IPS DF 19.7 (cell line): ENCODE data around the gene DGKQ.

Experiments used
- DNase-seq: peaks from one replicate; pipeline ENCODE4 v3.0.0-alpha.2; 2013; ENCODE audit warnings: low read depth, low spot score

DGKQ gene, protein sequence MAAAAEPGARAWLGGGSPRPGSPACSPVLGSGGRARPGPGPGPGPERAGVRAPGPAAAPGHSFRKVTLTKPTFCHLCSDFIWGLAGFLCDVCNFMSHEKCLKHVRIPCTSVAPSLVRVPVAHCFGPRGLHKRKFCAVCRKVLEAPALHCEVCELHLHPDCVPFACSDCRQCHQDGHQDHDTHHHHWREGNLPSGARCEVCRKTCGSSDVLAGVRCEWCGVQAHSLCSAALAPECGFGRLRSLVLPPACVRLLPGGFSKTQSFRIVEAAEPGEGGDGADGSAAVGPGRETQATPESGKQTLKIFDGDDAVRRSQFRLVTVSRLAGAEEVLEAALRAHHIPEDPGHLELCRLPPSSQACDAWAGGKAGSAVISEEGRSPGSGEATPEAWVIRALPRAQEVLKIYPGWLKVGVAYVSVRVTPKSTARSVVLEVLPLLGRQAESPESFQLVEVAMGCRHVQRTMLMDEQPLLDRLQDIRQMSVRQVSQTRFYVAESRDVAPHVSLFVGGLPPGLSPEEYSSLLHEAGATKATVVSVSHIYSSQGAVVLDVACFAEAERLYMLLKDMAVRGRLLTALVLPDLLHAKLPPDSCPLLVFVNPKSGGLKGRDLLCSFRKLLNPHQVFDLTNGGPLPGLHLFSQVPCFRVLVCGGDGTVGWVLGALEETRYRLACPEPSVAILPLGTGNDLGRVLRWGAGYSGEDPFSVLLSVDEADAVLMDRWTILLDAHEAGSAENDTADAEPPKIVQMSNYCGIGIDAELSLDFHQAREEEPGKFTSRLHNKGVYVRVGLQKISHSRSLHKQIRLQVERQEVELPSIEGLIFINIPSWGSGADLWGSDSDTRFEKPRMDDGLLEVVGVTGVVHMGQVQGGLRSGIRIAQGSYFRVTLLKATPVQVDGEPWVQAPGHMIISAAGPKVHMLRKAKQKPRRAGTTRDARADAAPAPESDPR

DNA sequence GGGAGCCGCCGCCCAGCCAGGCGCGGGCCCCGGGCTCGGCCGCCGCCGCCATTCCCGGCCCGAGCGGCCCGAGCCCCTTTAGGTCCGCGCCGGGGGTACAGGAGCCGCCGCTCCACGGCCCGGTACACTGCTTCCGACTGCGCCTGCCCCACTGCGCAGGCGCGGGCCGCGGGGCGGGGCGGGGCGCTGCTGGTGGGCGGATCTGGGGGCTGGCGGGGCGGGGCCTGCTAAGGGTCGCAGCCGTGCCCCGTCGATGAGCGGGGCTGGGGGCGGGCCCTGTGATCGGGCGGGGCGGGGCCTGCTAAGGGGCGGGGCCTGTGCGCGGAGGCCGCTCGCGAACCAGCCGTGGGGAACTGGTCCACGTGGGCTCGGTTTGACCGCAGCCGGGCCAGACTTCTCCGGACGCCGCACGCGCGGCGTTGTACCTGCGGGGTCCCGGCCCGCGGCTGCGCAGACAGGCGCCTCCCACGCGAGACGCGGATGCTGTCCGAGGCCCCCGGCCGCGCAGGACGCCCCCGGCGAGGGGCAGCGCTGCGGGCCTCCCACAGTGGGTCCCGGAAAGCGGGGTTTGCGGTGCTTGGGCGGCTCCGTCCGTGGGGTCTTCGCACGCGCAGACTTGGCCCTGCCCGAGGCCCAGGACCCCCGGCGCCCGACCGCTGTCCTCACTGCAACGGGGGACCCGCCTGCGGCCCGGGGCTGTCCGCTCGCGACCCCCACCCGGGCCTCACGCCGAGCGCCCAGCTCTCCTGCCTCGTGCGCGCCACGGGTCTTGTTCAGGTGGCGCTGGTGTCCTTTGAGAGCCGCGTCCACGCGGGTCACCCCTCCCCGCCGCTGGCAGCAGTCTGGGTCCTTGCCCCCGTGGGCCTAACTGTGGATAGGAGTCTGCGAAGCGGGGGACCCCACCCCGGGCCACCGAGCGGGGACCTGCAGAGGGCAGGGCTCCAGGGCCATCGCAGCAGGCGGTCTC, at the start of gene DGKQ:
Gene DGKQ (minus strand): TSS at position 139 of the 967 bp plus-strand sequence. CDS start 87 bp downstream, at position 52.
- no peak for DNase-seq

DNA sequence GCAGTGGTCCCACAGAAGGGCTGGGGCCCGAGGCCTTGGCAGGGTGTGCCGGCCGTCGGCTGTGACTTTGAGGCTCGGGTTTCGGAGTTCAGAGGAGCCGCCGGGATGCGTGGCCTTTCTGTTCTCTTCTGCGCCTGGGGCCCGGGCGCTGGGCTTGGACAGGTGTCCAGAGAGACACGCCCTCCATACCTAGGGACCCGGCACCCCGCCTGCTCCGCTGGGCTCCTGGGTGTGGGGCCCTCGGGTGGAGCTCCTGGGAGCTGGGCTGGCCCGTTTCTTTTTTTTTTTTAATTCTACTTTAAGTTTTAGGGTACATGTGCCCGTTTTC, 49.3 kb upstream of the DGKQ start:
- no peak for DNase-seq

DNA sequence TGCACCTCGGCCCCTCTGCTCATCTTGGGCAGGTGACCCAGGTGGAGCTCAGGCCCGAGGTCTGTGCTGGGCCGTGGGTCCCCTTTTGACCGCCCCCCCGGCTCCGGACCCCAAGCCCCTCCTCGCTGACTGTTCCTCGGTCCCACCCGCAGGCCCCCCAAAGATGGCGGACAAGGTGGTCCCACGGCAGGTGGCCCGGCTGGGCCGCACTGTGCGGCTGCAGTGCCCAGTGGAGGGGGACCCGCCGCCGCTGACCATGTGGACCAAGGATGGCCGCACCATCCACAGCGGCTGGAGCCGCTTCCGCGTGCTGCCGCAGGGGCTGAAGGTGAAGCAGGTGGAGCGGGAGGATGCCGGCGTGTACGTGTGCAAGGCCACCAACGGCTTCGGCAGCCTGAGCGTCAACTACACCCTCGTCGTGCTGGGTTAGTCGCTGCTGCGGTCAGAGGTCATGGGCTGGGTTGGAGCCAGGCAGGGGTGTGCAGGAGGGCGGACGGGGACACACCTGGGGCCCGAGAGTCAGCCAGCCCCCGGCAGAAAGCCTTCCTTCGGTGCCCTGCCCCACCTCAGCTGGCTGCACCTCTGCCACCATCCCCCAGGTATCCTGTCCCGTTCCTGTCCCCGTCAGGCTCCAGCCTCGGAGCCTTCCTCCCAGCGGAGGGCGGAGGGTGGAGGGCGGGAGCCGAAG, 48.8 kb upstream of the DGKQ start:
- DNase-seq, result no peak

DNA sequence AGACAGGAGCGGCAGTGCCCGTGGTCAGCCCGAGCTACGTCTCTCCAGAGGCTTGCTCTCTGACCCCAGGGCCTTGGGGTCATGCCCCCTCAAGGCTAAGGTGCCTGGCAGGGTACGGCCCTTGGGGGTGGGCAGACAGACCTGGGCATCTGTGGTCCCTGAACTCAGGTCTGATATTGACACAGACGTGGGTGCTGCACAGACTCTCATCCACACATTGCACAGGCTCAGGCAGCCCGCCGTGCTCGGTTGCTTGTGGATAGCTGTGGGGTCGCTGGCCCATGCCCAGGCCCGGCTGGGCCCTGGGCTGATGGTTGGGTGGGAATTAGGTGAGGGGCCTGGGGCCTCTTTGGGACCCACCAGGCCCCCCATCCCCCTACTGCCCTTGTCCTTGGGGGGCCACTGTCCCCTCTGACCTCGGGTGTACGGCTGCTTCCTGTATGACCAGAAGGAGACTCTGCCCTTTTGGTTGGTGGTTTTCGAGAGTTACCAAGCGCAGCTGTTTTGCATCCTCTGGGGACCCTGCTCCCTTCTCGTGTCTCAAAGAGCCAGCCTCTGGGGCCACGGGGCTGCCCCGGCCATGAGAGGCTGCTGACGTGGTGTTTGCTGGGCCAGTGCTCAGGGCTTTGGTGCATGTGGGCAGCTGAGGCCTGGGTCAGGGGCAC, 48.1 kb upstream of the DGKQ start:
- no peak for DNase-seq

DNA sequence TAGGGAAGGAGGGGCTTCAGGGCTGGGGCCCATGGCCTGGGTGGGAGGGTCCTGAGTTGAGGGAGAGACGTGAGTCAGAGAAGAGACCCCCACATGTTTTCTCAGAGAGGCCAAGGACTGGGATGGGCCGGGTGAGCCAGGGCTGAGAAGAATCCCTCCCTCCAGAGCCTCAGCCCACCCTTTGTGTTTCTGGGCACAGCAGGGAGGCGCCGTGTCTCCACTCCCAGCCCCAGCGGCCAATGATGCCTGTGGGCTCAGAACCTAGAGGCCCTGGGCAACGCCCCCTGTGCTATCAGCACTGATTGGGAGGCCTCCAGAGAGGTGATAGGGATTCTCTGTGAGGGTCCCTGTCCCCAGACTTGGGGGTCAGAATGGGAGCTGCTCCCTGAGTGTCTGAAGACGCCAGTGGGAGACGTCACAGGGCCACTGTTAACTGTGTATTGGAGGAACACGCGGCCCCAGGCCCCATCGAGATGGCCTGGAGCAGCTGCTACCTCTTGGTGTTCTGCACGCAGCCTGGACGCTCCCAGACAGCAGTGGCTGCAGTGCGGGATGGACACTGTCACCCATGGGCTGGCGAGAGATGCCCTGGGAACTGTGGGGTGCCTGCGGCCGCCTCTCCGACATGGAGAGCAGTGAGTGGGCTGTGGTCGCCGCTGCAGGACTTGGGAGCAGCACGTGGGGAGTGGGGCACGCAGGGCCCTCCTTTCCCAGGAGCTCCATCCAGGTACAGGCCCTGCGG, 46.5 kb upstream of the DGKQ start:
- DNase-seq, result no peak

DNA sequence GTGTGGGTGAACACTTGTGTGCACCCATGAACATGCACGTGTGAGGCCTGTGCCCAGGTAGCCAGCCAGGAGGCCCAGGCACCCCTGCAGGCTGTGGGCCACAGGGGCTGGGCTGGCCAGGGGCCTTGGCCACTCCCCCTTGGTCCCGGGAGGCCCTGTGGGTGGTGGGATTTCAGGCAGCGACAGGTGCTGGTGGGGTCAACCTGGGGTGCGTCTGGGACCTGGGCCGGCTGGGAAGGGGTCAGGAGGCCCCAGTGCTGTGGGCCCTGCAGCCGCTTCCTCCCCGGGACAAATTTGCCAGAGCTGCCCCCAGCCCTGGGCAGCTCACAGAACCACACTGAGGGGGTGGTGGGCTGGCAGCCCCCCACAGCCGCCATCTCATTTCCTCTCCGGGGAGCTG, 46.0 kb upstream of the DGKQ start:
- DNase-seq, result no peak

DNA sequence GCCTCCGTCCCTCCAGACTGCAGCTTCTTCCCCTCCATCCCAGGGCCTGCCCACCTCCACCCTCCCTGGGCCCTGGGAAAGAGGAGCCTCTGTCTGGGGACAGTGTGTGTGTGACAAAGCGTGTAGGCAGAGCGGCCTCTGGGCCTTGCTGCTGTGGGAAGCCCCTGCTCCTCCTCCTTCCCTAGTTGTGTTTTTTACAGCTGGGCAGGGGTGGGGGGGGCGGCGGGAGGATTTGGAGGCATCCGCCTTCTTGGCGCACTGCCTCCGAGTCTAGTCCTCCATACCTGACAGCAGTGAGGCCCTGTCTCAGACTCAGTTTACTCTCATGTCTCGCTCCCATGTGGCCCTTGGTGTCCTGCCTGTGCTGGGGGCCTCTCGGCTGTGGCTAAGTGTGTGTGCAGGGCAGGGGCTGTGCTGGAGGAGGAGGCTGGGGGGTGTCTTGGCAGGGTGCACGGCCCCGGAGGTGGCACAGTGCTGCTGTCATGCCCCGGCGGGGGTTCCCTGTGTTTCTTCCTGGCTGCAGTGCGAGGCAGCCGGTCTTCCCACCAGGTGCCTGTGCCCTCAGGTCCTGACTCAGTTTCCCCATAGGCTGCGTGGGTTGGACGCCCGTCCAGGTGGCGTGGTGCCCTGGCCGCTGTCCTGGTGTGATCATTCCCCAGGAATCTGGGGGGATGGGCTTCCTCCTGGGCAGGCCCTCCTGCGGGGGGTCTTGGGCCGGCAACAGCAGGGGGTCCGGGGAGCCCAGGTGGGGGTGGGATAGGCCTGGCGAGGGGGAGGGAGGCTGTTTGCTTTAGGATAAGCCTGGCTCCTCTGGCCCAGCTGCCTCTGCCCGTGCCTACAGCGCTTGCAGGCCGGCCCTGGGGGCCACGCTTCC, 45.0 kb upstream of the DGKQ start:
- DNase-seq, result no peak

DNA sequence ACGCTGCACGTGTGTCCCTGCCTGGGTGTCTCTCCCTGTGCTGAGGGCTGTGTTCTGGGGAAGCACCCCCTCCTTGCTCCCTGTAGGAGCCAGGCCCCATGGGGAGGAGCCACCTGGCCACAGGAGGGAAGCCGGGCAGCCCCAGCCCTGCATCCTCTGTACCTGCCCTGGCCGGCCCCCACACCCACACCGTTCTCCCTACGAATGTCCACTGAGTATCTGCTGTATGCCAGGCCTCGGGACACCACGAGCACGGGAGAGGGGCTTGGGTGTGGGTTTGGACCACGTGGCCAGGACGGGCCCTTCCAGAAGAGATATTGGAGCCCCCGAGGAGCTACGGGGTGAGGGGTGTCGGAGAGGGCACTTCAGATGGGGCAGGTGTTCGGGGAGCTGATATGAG, 44.3 kb upstream of the DGKQ start:
- no peak for DNase-seq

DNA sequence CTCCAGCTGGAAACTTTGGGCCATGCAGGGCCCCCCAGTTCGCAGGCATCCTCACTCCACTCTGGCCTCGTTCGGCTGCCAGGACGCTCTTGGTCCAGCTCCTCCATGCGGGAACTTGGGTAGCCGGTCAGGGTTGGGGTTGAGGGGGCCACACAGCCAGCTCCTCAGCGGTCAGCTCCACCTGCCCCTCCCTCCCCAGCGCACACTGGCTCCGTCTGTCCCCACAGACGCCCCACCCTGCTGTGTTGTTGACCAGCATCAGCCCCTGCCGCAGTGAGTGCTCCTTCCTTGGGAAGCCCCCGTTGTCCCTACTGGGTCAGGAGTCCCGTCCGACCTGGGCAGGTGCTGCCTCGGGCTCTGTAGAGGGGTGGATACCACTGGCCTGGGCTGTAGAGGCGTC, 43.8 kb upstream of the DGKQ start:
- DNase-seq, result no peak

DNA sequence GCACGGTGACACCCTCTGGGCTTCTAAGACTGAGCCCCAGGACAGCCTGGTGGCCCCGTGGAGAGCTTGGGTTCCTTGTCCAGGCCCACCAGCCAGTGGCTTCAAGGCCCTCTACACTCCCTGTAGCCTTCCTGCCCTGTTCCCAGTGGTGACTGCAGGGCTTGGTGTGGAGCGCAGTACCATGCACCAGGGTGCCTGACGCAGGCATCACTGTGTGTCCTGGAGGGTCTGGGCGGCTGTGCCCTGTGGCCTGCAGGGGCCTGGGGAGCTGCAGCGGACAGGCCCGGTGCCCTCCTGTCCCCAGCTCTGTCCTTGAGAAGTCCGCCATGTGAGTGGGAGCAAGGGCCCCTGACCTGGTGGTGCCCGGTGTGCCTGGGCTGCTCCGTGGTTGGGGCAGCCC, 42.4 kb upstream of the DGKQ start:
- no peak for DNase-seq

DNA sequence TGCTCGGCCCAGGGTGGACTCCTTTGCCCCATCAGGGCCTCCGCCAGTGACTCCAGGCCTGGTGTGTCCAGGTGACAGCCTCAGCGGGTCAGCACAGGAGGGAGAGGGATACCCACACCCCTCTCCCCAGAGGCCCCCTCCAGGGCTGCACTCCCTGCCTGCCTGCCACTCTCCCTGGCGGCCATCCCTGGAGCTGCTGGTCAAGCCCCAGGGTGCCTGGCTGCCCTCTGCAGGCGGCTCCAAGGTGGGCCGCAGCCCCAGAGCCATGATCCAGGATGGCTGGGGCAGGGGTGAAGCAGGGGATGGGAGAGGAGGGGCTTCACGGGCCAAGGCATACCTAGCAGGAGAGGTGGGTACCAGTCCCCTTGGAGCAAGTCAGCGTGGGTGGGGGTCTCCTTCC, 41.8 kb upstream of the DGKQ start:
- no peak for DNase-seq

DNA sequence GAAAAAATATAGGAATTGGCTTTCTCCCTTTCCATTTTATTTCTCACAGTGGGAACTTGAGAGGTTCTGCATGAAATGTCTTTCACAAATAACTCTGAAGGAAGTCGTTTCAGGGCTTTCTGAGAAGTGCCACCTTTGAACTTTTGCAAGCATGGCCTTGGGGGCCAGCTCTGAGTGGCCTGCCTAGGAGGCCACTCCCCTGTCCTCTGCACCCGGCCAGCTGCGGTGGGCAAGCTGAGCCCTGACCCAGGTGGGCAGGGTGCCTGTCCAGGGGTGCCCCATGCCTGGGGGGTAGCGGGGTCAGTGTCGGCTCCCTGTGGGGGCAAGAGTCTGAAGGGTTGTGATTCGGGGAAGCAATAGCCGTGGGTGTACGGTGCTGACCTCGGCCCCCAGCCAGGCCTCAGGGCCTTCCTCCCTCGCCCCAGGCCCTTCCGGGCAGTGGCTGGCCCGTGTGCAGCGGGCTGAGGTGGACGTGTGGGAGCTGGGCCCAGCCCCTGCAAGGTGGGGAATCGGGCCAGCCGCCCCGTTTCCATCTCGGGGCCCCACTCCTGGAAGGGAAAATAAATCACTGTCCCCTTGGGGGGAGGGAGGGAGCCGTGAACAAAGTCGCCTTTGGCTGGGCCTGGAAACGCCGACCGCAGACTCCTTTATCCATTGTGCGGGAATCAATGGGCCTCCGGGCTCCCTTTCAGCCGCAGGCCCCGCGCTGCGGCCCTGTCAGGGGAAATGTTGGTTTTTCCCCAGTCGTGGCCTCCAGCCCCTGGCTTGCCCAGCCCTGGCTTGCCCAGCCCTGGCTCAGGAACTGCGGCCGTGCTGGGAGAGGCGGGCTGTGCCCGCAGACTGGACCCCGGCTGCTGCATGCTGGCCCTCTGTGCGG, 41.2 kb upstream of the DGKQ start:
- DNase-seq, result no peak

DNA sequence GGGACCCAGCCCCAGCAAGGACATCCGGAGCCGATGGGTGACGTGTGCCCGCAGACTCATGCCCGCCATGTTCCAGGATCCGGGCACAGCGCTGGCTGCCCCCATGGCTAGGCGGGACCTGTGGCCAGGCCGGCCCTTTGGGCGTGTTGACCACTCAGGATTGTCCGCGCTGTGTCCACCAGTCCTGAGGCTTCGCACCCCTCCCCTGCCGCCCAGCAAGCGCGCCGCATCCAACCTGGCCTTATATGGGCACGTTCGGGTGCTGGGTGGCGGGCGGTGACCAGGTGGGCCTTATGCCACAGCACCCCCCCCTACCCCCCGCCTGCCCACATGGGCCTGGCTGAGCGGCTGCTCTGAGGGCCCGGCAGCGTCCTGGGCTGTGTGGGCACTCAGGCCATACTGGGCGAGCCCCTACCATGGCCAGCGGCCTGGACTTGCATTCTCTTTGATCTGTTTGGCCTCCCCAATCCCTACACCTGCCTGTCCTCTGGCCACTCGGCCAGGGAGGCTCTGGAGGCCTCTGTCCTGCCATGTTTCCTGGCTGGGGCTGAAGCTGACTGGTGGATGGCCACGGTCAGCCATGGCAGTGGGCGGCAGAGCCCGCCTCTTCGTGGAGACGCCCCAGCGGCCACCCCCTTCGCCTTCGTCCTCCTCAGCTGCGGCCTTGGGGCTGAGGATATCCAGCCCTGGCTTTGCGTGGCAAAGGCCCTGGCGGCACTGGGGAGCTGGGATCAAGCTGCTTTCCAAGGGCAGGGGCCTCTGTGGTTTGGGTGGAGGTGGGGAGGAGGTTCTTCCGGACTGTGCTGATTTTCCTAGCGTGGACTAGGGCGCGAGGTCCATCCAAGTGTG, 40.1 kb upstream of the DGKQ start:
- DNase-seq, result no peak

DNA sequence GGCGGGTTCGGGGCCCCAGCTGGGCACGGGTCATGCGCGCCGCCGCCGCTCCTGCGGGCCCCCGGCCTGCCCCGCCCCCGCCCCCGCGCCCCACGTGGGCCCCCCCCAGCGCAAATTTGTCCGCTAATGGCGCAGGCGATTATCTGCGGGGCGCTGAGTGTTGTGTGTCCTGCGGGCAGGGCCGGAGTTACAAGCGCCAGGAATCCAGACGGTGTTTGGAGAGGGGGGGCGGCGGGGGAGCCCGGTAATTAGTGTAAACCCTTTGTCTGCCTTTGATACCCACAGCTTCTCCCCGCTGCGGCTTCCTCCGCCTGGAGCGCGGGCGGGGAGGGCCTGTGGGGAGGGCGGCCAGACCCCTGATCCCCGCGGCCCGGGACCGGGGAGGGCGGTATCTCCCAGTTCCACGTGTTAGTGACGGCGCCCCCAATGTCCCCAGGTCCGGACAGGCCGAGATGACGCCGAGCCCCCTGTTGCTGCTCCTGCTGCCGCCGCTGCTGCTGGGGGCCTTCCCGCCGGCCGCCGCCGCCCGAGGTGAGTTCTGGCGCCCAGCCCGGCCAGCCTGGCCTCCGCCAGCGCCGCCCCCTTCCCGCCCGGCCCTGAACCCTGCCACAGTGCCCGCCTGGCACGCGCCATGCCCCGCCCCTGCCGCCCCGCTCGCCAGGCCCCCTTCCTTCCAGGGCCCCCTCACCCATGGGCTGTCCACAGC, 38.8 kb upstream of the DGKQ start:
- no peak for DNase-seq

DNA sequence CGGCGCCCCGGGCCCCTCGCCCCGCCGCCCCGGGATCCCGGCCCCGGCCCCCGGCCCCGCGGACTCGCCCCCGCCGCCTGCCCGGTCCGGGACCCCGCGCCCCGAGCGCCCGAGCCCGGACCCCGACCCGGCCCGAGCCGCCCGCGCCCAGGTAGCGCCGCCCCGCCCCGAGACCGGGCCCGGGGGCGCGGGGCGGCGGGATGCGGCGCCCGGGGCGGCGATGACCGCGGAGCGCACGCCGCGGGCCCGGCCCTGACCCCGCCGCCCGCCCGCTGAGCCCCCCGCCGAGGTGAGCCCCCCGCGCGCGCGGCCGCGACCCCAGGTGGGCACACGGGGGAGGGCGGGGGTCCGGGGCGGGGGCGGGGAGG, 38.3 kb upstream of the DGKQ start:
- no peak for DNase-seq

DNA sequence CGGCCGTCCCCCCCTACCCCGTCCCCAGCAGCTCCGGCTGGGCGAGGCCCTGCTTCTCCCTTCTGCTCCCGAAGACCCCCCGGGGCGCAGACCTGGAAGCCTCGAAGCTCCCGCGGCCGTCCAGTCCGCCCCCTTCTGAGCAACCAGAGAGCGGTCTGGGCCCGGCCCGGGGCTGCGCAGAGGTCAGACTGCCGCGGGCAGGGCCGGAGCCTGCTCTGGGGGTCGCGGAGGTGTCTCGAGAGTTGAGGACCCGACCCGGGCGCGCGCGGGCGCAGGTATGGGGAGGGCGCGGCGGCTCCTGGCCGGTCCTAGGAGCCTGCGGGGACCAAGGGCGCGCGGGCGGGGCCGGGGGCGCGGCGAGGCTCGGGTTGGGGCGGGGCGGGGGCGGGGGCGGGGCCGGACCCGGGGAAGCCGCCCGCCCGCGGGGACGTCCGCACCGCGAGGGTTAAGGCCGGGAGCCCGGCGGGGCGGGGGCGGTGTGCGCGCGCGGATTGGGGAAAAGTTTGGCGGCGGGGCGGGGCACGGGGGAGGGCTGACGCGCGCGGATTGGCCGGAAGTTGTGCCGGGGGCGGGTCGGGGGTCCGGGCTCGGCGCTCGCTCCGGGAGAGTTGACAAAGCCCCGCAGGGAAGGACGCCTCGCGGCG, 37.8 kb upstream of the DGKQ start, which contains the start of gene FGFRL1:
Gene FGFRL1 (plus strand): TSS at position 605 of the 644 bp plus-strand sequence. CDS start 860 bp downstream, outside the sequence.
- DNase-seq, result no peak
